ENCODE measurements around the gene FOXO6.

Gene FOXO6

GRCh38 chr1:41429641-41430035, 68.4 kb downstream of the FOXO6 start:
- no peak for FAIRE-seq
- no peak for TF ChIP-seq POLR2A (IDR thresholded peaks at IDR 0.05; ENCODE audit: low read depth, low read length)
- no peak for TF ChIP-seq PAX5 (IDR thresholded peaks at IDR 0.05; ENCODE audit: insufficient read depth, low read length, severe bottlenecking)
- TF ChIP-seq POU2F2 (IDR thresholded peaks at IDR 0.05; ENCODE audit: low read depth, low read length): no peak
- TF ChIP-seq SPI1 (IDR thresholded peaks at IDR 0.05; ENCODE audit: low read depth, low read length): no peak
- no peak for TF ChIP-seq TAF1 (IDR thresholded peaks at IDR 0.05; ENCODE audit: low read depth, low read length)
- TF ChIP-seq POLR2AphosphoS5 (IDR thresholded peaks at IDR 0.05; ENCODE audit: low read depth, low read length): no peak
- DNase-seq (ENCODE audit: insufficient read length, low spot score): no peak

GRCh38 chr1:41430069-41430468, 68.8 kb downstream of the FOXO6 start:
- DNase-seq (ENCODE audit: insufficient read length, low spot score) (no peak), FAIRE-seq (no peak)
- no peak for TF ChIP-seq POLR2AphosphoS5 (IDR thresholded peaks at IDR 0.05; ENCODE audit: low read depth, low read length)
- TF ChIP-seq POLR2A (IDR thresholded peaks at IDR 0.05; ENCODE audit: low read depth, low read length): no peak
- no peak for TF ChIP-seq TAF1 (IDR thresholded peaks at IDR 0.05; ENCODE audit: low read depth, low read length)
- TF ChIP-seq PAX5 (IDR thresholded peaks at IDR 0.05; ENCODE audit: insufficient read depth, low read length, severe bottlenecking): no peak
- TF ChIP-seq SPI1 (IDR thresholded peaks at IDR 0.05; ENCODE audit: low read depth, low read length): no peak
- no peak for TF ChIP-seq POU2F2 (IDR thresholded peaks at IDR 0.05; ENCODE audit: low read depth, low read length)

- DNase-seq (ENCODE audit: insufficient read length, low spot score): no peak
- no peak for FAIRE-seq
- no peak for TF ChIP-seq SPI1 (IDR thresholded peaks at IDR 0.05; ENCODE audit: low read depth, low read length)
- no peak for TF ChIP-seq POLR2AphosphoS5 (IDR thresholded peaks at IDR 0.05; ENCODE audit: low read depth, low read length)
- TF ChIP-seq POU2F2 (IDR thresholded peaks at IDR 0.05; ENCODE audit: low read depth, low read length): no peak
- TF ChIP-seq TAF1 (IDR thresholded peaks at IDR 0.05; ENCODE audit: low read depth, low read length): no peak
- no peak for TF ChIP-seq POLR2A (IDR thresholded peaks at IDR 0.05; ENCODE audit: low read depth, low read length)
- TF ChIP-seq PAX5 (IDR thresholded peaks at IDR 0.05; ENCODE audit: insufficient read depth, low read length, severe bottlenecking): no peak
Observed at GRCh38 chr1:41430582-41430981, 69.3 kb downstream of the FOXO6 start.

GRCh38 chr1:41431490-41432350, 70.5 kb downstream of the FOXO6 start:
- TF ChIP-seq TAF1 (IDR thresholded peaks at IDR 0.05; ENCODE audit: low read depth, low read length): no peak
- no peak for TF ChIP-seq SPI1 (IDR thresholded peaks at IDR 0.05; ENCODE audit: low read depth, low read length)
- TF ChIP-seq POLR2A (IDR thresholded peaks at IDR 0.05; ENCODE audit: low read depth, low read length): no peak
- no peak for TF ChIP-seq PAX5 (IDR thresholded peaks at IDR 0.05; ENCODE audit: insufficient read depth, low read length, severe bottlenecking)
- no peak for TF ChIP-seq POU2F2 (IDR thresholded peaks at IDR 0.05; ENCODE audit: low read depth, low read length)
- TF ChIP-seq POLR2AphosphoS5 (IDR thresholded peaks at IDR 0.05; ENCODE audit: low read depth, low read length): no peak
- no peak for DNase-seq (ENCODE audit: insufficient read length, low spot score)
- no peak for FAIRE-seq

All from GM12891 (cell line).